Measurements from ENCODE around the gene CFAP68.

GRCh38 chr11:111860257-111860656 is 19.1 kb upstream of the CFAP68 start:
- no peak for TF ChIP-seq CTCF (conservative IDR thresholded peaks at IDR 0.05; ENCODE audit: low read depth in 2 of 2)
- no peak for TF ChIP-seq EZH2phosphoT487 (IDR thresholded peaks at IDR 0.05; ENCODE audit: unreplicated experiment)
- no peak for TF ChIP-seq EZH2 (IDR thresholded peaks at IDR 0.05; ENCODE audit: low read depth, unreplicated experiment)
- TF ChIP-seq NANOG (IDR thresholded peaks at IDR 0.05; ENCODE audit: borderline replicate concordance): no peak
- TF ChIP-seq REST (IDR thresholded peaks at IDR 0.05; ENCODE audit: unreplicated experiment): no peak
- TF ChIP-seq STAT1 (IDR thresholded peaks at IDR 0.05; ENCODE audit: unreplicated experiment): no peak
- no peak for TF ChIP-seq CREB1 (CRISPR knock-in tag; IDR thresholded peaks at IDR 0.05; ENCODE audit: low read depth)

All from GM23338 (cell line).